DMS53 treated with DMSO at 0.1 percent for 48 hours (cell line): ENCODE measurements around the gene WWOX.
A peak's percentile ranks its signal among the peaks of the same experiment; 100 is the strongest.
"Not testable (repeated sequence)": the region's sequence is repeated elsewhere in the genome, so short reads cannot be mapped to it uniquely, and the experiment has no call there.

Source experiments
- DNase-seq: peaks from one replicate; lab custom pipeline; 2025; ENCODE audit not compliant: unreplicated experiment; lab: John Stamatoyannopoulos, UW

WWOX gene

DNA sequence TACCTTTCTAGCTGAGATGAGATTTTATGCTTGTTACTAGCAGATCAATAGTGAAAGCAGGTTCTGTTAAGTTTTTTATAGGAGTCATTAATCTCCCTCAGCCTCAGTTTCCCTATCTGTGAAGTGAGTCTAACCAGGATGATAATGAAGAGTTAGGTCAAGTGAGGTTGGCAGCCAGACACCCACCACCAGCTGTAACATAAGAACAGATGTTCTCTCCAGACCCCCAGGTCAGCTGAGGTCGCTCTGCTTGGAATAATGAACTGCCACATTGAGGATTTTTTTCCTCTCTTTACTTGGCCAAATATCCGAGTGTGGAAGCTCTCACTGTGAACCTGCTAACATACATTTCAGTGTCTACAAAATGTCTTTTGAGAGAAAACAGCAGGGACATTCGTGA is 389.6 kb downstream of the WWOX start:
- no peak for DNase-seq

DNA sequence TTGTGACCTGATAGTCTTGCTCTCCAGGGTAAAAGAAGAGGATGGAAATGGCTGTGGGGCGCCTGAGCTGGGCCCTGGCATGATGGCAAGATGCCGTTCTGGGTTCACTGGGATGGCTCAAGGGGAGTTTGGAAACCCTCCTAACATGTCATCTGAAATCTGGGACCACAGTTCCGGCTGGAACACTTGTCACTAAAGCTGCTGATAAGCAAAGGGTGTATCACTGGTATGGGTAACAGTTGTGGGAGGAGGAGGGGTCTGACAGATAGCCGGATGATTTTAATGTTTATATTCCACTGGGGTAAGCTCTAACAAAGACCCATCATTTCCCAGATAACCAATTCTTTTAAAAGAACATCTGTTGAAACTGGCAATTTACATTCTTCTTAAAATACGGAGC is 390.2 kb downstream of the WWOX start:
- DNase-seq: no peak

GRCh38 chr16:78490431-78490830 is 391.0 kb downstream of the WWOX start:
- DNase-seq: no peak

DNA sequence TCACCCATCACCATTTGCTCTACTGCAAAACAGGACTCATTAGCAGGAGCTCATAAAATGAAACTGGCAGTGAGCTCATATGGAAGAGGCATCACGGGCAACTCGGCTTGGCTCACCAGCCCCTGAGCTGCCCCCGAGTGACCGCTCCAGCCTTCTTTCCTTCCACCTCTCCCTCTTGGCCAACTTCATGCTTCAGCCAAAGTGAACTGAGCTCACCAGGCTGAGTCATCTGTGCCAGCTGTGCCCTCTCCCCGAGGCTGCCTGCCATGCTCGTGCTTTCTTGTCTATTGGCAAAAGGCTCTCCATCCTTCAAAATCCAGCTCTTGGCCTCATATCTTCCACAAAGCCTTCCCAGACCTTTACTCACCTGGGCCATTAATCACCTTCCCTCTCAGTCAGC is 391.4 kb downstream of the WWOX start:
- DNase-seq: no peak

- DNase-seq: no peak
Observed at GRCh38 chr16:78493573-78493972, 394.1 kb downstream of the WWOX start.

DNA sequence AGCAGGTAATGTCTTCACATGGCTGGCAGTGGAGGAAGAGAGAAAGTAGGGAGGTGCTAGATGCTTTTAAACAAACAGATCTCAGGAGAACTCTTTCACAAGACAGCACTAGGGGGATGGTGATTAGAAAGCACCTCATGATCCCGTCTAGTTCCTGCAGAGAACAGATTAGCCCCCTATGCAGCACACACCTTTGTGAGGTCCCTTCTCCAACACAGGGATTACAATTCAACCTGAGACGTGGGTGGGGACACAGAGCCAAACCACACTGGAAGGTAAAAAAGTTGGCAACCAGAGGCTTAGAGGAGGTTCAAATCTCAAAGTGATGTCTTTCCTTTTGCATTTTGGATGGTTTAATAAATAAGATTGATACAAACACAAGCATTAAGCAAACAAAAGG is 394.7 kb downstream of the WWOX start:
- DNase-seq: no peak

DNA sequence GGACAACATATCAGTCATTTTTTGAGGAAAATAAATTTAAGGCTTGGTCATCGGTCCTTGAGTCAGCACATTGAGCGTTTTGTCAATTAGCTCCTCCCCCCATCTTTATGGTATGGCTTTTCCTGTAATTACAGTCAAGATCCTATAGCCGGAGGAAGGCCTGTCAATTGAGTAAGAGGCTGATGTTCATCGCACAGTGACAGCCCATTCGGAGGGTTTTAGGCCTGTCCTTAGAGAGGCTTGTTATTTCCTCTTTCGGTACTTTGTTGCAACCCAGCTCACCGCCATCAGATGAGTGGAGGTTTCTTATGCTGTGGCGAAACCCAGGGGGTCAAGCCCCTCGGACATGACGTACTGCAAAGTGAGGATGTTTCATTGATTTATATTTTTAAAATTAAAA is 395.2 kb downstream of the WWOX start:
- DNase-seq: no peak

DNA sequence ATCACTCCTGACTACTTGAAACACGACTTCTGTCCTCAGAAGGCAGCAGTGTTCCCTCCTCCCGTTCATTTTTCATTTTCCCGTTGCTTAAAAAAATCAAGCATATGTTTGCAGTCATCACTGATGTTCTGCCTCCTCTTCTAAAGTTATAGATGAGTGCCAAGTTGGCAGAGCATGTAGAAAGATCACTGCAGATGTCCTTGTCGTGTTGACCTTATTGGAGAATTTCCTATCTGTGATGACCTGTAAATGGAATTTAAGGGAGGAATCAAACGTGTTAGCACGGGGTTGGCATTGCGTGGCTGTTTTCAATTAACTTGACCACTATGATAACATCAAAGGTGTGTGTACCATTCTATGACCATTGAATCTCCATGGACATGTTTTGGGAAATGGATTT is 396.7 kb downstream of the WWOX start:
- DNase-seq: no peak

GRCh38 chr16:78499399-78499798 is 399.9 kb downstream of the WWOX start:
- DNase-seq: no peak

DNA sequence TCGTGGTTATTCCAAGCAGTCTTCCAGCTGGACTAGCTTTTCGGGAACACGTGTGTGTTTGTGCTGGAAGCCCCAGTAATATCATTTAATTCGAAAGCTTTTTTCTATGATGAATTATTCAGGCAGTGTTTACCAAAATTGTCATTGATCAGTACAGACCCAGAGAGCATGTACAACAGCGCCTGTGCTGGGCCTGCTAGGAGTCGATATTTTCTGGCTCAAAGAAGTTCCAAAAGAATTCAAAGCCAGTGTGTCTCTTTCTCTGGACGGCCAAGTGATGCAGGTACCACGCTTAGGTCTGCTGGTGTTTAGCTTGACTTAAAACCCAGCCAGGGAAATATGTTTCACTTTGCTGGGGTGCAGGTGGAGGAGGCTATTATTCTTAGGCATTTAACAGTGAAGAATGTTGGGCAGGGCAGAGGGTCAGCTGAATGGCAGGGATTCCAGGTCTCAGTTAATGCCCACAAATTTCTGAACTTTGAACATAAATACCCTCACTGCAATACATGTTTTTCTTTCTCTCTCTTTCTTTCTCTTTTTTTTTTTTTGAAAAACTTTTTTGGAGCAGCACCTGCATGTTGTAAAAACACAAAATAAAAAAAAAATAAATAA is 401.3 kb downstream of the WWOX start:
- no peak for DNase-seq

- no peak for DNase-seq
Observed at GRCh38 chr16:78501744-78502143, 402.3 kb downstream of the WWOX start.

DNA sequence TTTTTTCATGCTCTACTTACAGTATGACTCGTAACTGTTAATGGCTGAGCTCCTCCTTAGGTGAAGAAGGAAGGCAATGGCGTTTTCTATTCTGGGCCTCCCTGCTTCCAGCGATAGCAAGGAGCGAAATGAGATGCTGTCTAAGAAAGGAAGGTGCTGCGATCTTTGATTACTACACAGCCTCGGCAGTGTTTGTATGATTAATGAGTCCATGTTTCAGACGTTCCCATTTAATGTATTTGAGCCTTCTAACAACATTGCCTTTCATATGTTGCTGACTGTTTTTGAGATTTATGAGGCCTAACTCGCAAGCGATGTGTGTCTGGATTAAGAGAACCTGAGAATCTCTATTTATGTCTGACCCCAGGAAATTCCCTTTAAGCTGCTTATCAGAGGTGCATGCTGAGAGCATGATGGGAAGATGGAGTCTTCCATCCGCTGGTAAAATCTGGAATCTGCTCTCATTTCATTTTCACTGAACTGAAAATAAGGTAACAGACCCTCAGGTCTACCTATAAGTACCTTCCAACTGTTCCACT is 403.4 kb downstream of the WWOX start:
- DNase-seq: no peak

GRCh38 chr16:78503602-78504001 is 404.1 kb downstream of the WWOX start:
- peak; percentile 29 for DNase-seq

DNA sequence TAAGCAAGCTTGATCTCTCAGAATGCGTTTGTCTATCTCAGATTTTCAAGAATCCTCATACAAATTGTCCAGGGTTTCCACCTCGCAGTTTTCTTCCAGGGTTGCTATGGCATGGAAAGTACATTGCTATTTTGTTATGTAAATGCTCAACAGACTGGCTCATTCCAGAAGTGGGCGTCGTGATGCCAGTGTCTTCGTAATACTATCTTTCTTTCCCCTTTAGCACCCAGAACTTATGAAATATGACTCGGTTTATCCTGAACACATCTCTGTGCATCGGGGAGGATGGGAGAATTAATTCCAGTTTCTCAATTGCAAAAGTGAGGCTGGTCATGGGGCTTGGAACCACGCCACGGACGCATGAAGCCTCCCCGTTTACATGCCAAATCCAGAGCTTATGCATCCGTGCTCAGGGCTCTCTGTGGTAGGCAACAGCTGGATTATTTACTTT is 405.0 kb downstream of the WWOX start:
- DNase-seq: no peak

DNA sequence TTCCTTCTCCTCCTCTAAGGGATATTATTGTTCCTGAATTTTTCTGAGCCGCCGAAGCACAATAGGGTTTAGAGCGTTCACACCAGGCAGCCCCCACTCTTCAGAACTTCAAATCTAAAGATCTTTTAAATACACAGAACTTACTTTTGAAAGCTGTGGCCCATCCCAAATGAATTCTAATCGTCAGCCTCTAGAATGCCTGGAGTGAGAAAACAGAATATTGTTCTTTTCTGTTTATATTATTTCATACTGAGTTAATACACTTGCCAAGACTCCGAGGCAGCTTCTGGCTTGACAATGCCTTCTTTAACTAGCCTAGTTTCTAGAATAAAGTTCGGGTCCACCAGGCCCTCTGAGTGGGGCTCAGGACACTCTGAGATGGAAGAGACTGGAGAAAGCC is 405.6 kb downstream of the WWOX start:
- no peak for DNase-seq

- DNase-seq: no peak
Observed at GRCh38 chr16:78505544-78506366, 406.3 kb downstream of the WWOX start.

DNA sequence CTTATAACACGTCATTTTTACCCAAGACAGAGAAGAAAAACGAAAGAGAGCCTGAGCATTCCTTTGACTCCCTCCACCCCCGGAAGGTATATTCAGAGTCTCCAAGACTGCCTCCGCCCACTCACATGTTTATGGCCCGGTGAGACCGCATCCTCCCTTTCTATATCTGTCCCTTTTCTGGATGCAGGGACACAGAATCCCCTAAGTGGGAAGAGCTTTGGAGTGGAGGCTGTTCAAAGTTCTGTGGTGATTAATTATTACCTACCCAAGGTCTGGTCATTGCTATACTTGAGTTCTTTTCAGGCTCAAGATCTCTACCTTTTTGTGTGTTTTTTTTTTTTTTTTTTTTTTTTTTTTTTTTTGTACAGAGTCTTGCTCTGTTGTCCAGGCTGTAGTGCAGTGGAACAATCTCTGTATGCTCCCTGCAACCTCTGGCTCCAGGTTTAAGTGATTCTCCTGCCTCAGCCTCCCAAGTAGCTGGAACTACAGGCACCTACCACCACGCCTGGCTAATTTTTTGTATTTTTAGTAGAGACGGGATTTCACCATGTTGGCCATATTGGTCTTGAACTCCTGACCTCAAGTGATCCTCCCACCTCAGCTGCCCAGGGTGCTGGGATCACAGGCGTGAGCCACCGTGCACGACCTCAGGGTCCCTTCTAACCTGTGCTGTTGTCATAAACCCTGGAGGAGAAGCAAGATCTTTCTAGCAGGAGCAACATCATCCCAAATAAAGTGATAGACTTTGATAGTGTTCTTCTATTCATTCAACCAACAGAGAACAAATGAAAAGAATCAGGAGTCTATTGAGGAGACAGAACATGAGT is 407.1 kb downstream of the WWOX start:
- no peak for DNase-seq

DNA sequence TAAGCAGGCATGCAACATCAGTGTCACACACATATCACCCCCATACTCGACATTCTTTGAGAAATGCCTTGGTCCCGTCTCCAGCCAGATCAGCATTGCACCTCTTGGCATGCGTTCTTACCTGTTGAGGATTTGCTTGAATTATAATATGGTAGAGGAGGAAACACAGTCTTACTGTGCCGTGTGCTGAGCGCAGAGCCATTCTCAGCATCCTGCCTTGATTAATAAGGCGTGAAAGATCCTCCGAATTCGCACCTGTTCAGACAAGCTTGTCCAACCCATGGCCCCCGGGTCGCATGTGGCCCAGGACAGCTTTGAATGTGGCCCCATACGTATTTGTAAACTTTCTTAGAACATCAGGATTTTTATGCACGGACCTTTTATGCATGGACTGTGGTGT is 408.1 kb downstream of the WWOX start:
- no peak for DNase-seq

DNA sequence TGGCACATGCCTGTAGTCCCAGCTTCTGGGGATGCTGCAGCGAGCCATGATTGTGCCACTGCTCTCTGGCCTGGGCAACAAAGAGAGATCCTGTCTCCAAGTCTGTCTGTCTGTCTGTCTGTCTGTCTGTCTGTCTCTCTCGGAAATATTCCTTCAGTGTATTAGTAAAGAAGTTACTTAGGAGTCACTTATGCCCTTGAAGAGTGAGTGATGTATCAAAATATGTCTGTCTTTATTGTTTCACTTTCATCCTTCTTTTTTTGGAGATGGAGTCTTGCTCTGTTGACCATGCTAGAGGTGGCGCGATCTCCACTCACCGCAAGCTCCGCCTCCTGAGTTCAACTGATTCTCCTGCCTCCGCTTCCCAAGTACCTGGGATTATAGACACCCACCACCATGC is 410.5 kb downstream of the WWOX start:
- no peak for DNase-seq

DNA sequence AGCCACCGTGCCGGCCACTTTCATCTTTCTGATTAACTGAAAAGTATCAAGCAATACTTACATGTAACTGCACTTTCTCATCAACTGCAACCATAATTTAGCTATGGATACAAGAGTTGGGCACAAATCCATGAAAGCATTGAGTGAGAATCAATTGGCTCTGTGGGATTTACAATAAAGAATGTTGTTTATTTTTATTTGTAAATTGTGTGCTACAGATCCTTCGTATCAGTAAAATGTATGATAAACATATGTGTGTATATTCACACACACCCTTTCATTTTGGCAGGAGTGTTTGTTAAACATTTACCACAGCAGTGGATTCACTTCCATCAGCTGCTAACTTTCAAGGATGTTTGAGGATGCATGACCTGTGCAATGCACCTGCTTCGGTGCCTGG is 411.0 kb downstream of the WWOX start:
- DNase-seq: no peak

DNA sequence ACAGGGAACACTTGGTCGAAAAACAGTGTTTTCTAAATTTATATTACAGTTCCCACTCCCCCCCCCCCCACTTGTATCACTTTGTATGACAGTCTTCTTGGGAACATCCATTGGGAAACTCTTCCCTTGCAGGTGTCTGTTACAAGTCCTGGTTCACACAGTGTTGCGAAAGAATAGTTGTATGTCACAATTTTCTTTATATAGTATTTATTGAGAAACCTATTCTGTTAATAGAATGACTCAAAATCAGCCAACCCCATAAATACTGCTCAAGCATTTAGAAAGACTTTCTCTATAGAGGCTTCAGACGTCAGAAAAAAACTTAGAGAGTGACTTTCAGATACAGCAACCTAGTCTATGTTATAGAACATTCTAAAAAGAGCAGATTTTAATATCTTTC is 414.4 kb downstream of the WWOX start:
- DNase-seq: no peak

DNA sequence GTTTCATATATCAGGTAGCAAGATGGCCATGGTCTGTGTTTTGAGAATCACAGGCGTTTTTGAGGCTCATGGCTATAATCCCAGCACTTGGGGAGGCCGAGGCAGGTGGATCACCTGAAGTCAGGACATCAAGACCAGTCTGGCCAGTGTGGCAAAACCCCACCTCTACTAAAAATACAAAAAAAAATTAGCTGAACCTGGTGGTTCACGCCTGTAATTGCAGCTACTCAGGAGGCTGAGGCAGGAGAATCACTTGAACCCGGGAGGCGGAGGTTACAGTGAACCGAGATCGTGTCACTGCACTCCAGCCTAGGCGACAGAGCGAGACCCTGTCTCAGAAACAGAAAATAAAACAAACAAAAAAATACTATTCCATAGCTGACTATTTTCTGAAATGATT is 415.4 kb downstream of the WWOX start:
- not testable (repeated sequence) for DNase-seq
